Activated naive CD4-positive, alpha-beta T cell treated with anti-CD3 and anti-CD28 coated beads, Interleukin-2, amount 10 ng/mL, durations not matched to agents 7 days and 5 days (primary cell): ENCODE measurements around the gene KRT83.

Experiments used
- CTCF ChIA-PET: fragments of 350-600 bp; sonication (Branson Sonifier 250); formaldehyde crosslinking; loops from one replicate; lab custom pipeline; 2021; ENCODE audit warnings: antibody characterized with exemption; lab: Charles Lee
- DNase-seq: peaks from one replicate; pipeline ENCODE4 v3.0.0-alpha.2; 2020
- H3K27ac Mint-ChIP-seq: one replicate; pipeline ENCODE4 v1.8.0; 2021; ENCODE audit warnings: mild to moderate bottlenecking, moderate library complexity, mixed read lengths
- H3K27me3 Mint-ChIP-seq: one replicate; pipeline ENCODE4 v1.8.0; 2021; ENCODE audit warnings: mild to moderate bottlenecking, mixed read lengths
- H3K36me3 Mint-ChIP-seq: one replicate; pipeline ENCODE4 v1.8.0; 2021; ENCODE audit warnings: mixed read lengths
- H3K4me1 Mint-ChIP-seq: one replicate; pipeline ENCODE4 v1.8.0; 2021; ENCODE audit warnings: mixed read lengths
- H3K4me3 Mint-ChIP-seq: one replicate; pipeline ENCODE4 v1.8.0; 2021; ENCODE audit warnings: mild to moderate bottlenecking, moderate library complexity, mixed read lengths
- H3K9me3 Mint-ChIP-seq: one replicate; pipeline ENCODE4 v1.8.0; 2021; ENCODE audit warnings: mixed read lengths

The KRT83 gene

DNA sequence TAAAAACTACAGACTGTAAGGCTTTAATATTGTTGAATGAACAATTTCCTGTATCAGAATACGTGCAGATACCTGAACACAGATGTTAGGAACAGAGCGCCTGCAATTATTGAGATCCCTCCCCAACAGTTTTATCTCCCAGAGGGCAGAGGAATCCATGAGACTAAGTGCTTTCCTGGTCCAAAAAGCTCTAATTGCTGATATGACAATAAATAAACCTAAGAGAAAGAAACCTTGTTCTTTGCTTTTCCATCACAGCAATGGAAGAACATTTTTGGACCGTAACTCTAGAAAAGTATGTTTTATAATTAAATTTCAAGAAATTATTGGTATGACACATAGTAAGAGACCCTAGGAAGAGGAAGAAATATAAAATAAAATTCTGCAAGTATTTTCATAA lies 13.0 kb upstream of the KRT83 start:
- Mint-ChIP-seq H3K36me3 (no peaks in the 10 kb centered on the region), H3K9me3 (no peaks in the 10 kb centered on the region)
- CTCF ChIA-PET, result interaction anchor here (1.7 kb wide), 1 partner anchor 545 kb away, joined by 4 read pairs; no protein-coding TSS in a partner anchor

DNA sequence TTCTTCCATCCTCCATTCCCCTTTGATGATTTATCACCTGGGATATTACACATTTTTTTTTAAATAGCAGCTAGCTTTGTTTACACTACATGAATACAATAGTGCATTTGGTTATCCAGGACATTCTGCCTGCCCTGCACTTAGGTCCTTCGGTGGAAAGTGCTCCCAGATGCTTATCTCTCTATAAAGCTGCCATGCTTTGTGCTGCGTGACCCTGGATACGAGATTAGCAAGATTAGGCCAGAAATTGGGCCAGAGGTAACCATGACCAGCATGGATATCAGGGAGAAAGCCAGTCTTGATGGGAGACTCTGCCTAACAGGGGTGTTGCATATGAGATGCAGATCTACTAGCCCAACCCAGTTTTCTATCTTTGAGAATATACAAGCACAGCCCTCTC lies 12.1 kb upstream of the KRT83 start:
- H3K27ac Mint-ChIP-seq, result no peak overlapping the region
- H3K9me3 Mint-ChIP-seq, result no peaks in the 10 kb centered on the region
- CTCF ChIA-PET, result interaction anchor here (0.6 to 1.7 kb wide), 4 partner anchors 29 to 546 kb away, joined by 3 to 5 read pairs (median 4); no protein-coding TSS in a partner anchor
- no peak overlapping the region for H3K4me3 Mint-ChIP-seq
- H3K36me3 Mint-ChIP-seq, result no peaks in the 10 kb centered on the region
- DNase-seq, result peak; percentile 3
- H3K27me3 Mint-ChIP-seq, result peaks cover 17% of the 10 kb centered on the region
- H3K4me1 Mint-ChIP-seq, result peaks cover 3% of the 10 kb centered on the region

More for the DNA sequence above, 13.0 kb upstream of the KRT83 start:
- Mint-ChIP-seq H3K4me3 (no peak overlapping the region), H3K27me3 (peaks cover 22% of the 10 kb centered on the region), H3K27ac (no peak overlapping the region), H3K4me1 (peaks cover 3% of the 10 kb centered on the region)
- DNase-seq, result no peak

DNA sequence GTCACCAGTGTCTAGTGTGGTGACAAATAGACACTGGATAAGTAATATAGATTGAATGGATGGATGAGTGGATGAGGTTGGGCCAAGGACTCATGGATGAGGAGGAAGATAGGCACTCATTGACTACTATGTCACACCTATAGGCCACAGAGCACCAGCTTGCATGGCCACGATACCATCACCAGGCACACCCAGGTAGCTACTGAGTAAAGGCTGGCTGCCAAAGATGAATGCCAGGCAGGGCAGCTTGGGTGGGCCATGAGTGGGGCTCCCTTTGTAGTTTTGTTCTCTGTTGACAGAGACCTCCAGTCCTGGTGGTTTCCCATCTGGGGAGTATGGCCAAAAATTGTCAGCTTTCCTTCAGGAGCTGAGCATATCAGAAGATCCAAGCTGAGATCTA lies 11.2 kb upstream of the KRT83 start:
- no peak overlapping the region for H3K4me3 Mint-ChIP-seq
- no peak overlapping the region for H3K27ac Mint-ChIP-seq
- H3K27me3 Mint-ChIP-seq, result peaks cover 18% of the 10 kb centered on the region
- peak; percentile 14 for DNase-seq
- H3K4me1 Mint-ChIP-seq, result peaks cover 10% of the 10 kb centered on the region
- no peaks in the 10 kb centered on the region for H3K9me3 Mint-ChIP-seq
- no peaks in the 10 kb centered on the region for H3K36me3 Mint-ChIP-seq
- CTCF ChIA-PET, result interaction anchor here (1.0 to 1.4 kb wide), 2 partner anchors 54 to 176 kb away, joined by 4 to 5 read pairs; no protein-coding TSS in a partner anchor

DNA sequence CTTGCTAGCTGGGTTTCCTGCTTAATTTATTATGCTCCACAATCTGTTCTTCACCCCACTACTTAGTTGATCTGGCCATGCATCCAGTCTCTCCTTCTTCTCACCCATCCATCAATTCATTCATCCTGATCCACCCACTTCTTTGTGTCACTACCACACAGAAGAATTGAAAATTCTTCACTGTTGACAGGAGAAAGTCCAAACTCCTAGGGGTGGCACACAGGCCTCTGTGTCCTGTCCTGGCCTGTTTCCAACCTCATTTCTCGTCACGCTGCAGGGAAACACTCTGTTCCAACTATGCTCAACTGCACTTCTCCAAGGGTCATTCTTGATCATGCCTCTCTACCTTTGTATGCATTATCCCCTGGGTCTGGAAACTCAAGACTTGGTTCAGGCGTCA lies 10.6 kb upstream of the KRT83 start:
- Mint-ChIP-seq H3K36me3 (no peaks in the 10 kb centered on the region), H3K4me3 (no peak overlapping the region), H3K9me3 (no peaks in the 10 kb centered on the region), H3K27me3 (peaks cover 24% of the 10 kb centered on the region), H3K4me1 (peaks cover 12% of the 10 kb centered on the region), H3K27ac (no peak overlapping the region)
- peak; percentile 5 for DNase-seq
- CTCF ChIA-PET, result interaction anchor here (1.4 kb wide), 1 partner anchor 53 kb away, joined by 5 read pairs; no protein-coding TSS in a partner anchor

DNA sequence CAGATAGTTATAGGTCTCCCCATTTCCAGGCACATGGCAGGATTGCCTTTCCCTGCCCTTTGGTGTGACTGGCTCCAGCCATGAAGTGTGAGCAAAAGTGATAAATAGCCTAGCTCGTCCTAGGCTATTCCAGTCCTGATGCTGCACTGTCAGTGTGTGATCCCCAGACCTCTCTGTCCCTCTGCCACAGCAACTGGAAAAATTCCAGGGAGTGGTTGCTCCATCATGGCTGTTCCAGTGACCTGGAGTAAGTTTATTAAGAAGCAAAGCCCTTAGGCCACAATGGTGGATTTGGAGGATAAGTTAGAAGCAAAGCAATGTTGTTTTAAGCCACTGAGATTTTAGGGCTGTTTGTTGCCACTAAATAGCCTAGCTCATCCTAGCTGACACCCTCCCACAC lies 9.8 kb upstream of the KRT83 start:
- H3K27me3 Mint-ChIP-seq, result peaks cover 24% of the 10 kb centered on the region
- H3K4me1 Mint-ChIP-seq, result peaks cover 9% of the 10 kb centered on the region
- DNase-seq, result no peak
- CTCF ChIA-PET, result interaction anchor here (1.1 kb wide), 1 partner anchor 13 kb away, joined by 3 read pairs; no protein-coding TSS in a partner anchor
- no peak overlapping the region for H3K27ac Mint-ChIP-seq
- no peaks in the 10 kb centered on the region for H3K36me3 Mint-ChIP-seq
- no peak overlapping the region for H3K4me3 Mint-ChIP-seq
- H3K9me3 Mint-ChIP-seq, result no peaks in the 10 kb centered on the region

DNA sequence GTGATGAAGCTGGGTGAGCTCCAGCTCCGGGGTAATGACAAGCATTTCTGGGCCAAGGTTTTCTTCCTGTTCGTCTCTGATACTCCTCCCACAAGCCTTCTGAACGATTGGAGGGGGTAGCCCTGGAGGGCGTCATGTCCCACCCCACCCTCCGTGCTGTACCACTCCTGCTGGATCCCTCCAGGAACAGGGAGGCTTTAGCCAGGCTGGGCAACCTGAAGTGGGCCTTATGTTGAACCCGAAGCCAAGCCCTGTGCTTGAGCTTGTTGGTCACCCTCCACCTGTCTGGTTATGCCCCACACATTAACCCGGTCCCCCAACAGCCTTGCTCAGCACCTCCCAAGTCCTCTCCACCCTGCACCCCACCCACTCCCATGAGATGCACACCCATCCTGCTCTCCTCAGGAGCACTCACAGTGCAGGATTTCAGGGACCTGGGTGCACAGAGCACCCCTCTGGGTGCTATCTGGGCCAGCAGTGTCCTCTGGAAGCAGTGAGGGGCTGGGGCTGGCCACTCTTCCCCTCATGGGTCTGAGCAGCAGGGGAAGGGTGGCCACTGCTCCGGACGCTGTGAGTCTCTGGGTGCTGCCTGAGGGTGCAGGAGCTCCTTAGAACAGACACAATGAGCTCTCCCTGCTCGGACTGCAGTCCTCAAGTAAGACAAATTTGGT lies 6.8 kb upstream of the KRT83 start:
- Mint-ChIP-seq H3K4me3 (no peak overlapping the region), H3K36me3 (no peaks in the 10 kb centered on the region), H3K4me1 (peaks cover 9% of the 10 kb centered on the region), H3K9me3 (no peaks in the 10 kb centered on the region), H3K27ac (no peak overlapping the region), H3K27me3 (peaks cover 44% of the 10 kb centered on the region)
- CTCF ChIA-PET, result interaction anchor here (0.7 to 4.8 kb wide), 20 partner anchors 8 to 303 kb away, joined by 3 to 34 read pairs (median 4); no protein-coding TSS in a partner anchor
- no peak for DNase-seq

DNA sequence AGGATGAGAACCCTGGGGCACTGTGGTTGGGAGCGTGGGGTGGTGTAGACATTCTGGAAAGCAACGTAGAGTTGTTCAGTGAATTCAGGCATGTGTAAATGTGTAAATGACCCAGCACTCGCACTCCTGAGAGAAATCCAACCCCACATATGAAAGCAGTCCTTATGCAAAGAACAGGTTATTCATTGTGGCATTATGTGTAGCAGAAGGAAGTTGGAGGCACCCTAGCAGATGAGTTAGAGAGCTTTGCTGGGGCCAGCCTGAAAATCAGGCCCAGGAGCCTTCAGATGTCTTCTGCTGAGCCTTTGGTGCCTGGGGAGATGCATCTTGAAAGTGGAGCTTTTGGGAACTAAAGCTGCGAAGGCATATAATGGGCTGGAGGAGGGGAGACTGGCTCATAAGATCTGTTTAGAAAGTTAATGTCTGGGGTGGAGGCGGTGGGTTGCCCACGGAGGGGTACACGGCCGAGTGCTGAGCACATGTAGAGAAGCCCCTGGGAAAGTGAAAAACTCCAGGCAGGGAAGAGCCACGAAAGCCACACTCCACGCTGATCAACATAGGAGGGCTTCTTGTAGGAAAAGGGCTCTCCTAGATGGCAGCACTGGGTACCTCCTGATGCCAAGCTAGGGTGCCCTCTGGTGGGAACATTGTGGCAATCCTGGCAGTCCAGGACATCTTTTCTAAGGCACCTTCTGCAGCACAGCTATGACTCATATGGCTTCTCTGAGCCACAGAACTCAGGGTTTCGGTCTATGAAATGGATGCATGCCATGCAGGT lies 6.0 kb upstream of the KRT83 start:
- Mint-ChIP-seq H3K36me3 (no peaks in the 10 kb centered on the region), H3K27ac (no peak overlapping the region), H3K4me3 (no peak overlapping the region), H3K27me3 (peaks cover 51% of the 10 kb centered on the region), H3K9me3 (no peaks in the 10 kb centered on the region), H3K4me1 (peaks cover 9% of the 10 kb centered on the region)
- DNase-seq, result peak; percentile 88
- CTCF ChIA-PET, result interaction anchor here (0.7 to 4.8 kb wide), 18 partner anchors 8 to 302 kb away, joined by 3 to 34 read pairs (median 6); no protein-coding TSS in a partner anchor

DNA sequence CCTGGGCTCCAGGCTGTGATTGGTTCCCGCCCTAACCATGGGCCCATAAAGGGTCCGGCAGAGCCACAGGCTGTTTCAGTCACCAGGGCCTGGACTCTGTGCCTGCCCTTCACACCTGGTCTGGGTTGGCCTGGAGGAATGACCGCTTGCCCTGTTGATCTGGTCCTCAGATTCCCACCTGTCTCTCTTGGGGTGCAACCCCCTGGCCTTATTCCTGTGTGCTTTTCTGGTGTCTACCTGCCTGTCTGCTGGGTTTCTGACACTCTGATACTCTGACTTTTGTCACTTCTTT lies 2.9 kb upstream of the KRT83 start:
- no peaks in the 10 kb centered on the region for H3K9me3 Mint-ChIP-seq
- no peaks in the 10 kb centered on the region for H3K36me3 Mint-ChIP-seq
- H3K27ac Mint-ChIP-seq, result no peak overlapping the region
- DNase-seq, result peak; percentile 17
- peaks cover 9% of the 10 kb centered on the region for H3K4me1 Mint-ChIP-seq
- H3K27me3 Mint-ChIP-seq, result peaks cover 67% of the 10 kb centered on the region
- CTCF ChIA-PET, result interaction anchor here (1.0 to 4.3 kb wide), 2 partner anchors 45 to 102 kb away, joined by 3 to 22 read pairs; no protein-coding TSS in a partner anchor
- H3K4me3 Mint-ChIP-seq, result no peak overlapping the region

DNA sequence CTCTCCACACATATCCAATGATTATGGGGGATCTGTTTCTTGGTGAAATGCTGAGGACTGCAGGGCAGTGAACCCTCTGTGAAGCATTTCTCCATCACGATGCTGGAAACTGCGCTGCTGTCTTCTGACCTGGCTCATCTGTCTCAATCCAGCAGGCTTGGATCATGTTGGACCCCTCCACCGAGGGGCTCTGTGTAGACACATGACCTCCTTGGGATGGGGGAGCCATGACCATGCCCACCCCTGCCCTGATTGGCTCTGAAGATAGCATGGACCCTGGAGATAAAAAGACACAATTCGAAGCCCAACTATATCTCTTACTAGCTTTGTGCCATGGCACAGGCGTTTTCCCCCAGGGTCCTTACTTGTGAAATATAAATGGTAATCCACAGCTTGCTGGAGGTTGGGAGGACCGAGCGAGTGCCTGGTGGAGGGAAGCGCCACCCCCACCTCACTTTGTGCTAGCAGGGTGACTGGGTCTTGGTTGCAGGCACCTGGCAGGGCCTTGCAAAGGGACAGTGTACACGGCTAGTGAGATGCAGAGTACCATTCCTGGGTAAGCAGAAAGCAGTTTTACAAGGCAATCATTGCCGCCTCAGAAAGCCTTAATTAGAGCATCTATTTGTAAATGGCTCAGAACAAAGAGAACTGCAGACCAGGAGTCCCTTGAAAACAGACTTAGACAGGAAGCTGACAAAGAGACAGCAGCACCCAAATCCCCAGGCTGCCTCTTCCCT lies 2.4 kb upstream of the KRT83 start:
- Mint-ChIP-seq H3K4me3 (no peak overlapping the region), H3K9me3 (no peaks in the 10 kb centered on the region), H3K27ac (no peak overlapping the region), H3K4me1 (peaks cover 9% of the 10 kb centered on the region), H3K27me3 (peaks cover 72% of the 10 kb centered on the region), H3K36me3 (no peaks in the 10 kb centered on the region)
- DNase-seq, result peak; percentile 15
- CTCF ChIA-PET, result interaction anchor here (4.3 kb wide), 1 partner anchor 102 kb away, joined by 22 read pairs; no protein-coding TSS in a partner anchor

DNA sequence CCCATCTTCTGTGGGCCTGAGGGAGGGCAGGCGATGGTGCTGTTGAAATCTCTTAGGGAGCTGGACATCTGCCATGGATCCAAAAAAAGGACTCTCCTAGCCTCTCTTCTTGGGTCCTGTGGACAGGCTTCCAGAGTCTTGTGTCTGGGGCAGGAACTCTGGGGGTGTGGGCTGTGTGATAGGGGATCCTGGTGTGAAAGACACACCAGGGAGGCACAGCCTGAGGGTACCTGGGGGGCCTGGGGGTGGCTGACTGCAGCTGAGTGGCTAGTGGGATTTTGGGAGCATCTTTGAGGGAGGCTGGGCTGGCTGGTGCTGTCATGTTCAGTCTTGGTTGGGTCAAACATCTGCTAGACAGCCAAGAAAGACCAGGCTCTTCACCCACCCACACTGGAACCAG lies 1.8 kb upstream of the KRT83 start:
- H3K4me1 Mint-ChIP-seq, result peaks cover 9% of the 10 kb centered on the region
- DNase-seq, result peak; percentile 9
- no peaks in the 10 kb centered on the region for H3K36me3 Mint-ChIP-seq
- CTCF ChIA-PET, result no interaction called here
- H3K9me3 Mint-ChIP-seq, result no peaks in the 10 kb centered on the region
- no peak overlapping the region for H3K27ac Mint-ChIP-seq
- H3K4me3 Mint-ChIP-seq, result no peak overlapping the region
- peaks cover 78% of the 10 kb centered on the region for H3K27me3 Mint-ChIP-seq

DNA sequence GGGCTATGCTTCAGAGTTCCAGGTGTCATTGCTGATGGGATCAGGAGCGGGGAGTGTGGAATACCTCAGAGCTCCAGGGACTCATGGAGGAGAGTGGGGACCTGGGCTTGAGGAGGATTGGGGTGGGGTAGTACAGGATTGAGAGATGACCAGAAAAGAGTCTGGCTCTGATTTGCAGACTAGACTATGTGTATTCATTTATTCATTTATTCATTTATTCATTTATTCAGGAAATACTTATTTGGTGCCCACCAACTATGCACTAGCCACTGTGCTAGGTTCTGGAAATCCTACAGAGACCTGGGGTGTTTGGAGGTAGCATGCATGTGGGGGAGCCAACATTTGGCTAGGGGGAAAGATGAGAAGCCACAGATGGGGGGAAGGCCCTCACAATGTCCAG lies 871 bp upstream of the KRT83 start:
- Mint-ChIP-seq H3K4me3 (no peak overlapping the region), H3K27me3 (peaks cover 80% of the 10 kb centered on the region)
- CTCF ChIA-PET, result interaction anchor here (1.2 kb wide), 1 partner anchor 558 kb away, joined by 4 read pairs; no protein-coding TSS in a partner anchor

DNA sequence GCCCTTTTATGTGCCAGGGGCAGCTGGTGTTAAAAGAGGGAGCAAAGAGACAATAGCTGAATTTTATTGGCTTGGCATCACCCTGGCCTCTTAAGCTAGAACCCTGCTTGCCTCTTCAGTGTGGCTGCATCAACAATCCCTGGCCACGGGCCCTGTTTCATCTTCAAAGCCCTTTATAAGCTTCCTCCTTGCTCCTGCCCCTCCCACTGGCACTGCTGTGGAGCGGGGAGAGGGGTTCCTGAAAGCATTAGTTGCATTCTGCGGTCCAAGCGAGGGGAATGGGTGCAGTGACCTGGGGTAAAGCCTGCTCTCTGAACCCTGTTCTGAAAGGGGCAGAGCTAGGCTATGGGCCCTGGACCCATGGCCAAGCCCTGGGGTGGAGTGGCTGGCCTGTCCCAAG lies 220 bp upstream of the KRT83 start:
- CTCF ChIA-PET, result interaction anchor here (1.2 kb wide), 1 partner anchor 558 kb away, joined by 4 read pairs; no protein-coding TSS in a partner anchor
- Mint-ChIP-seq H3K4me3 (no peak overlapping the region), H3K9me3 (no peaks in the 10 kb centered on the region), H3K4me1 (no peaks in the 10 kb centered on the region), H3K27ac (no peak overlapping the region), H3K27me3 (peaks cover 79% of the 10 kb centered on the region), H3K36me3 (no peaks in the 10 kb centered on the region)
- no peak for DNase-seq

More for the DNA sequence above, 871 bp upstream of the KRT83 start:
- Mint-ChIP-seq H3K9me3 (no peaks in the 10 kb centered on the region), H3K4me1 (no peaks in the 10 kb centered on the region), H3K27ac (no peak overlapping the region), H3K36me3 (no peaks in the 10 kb centered on the region)
- DNase-seq, result peak; percentile 7

DNA sequence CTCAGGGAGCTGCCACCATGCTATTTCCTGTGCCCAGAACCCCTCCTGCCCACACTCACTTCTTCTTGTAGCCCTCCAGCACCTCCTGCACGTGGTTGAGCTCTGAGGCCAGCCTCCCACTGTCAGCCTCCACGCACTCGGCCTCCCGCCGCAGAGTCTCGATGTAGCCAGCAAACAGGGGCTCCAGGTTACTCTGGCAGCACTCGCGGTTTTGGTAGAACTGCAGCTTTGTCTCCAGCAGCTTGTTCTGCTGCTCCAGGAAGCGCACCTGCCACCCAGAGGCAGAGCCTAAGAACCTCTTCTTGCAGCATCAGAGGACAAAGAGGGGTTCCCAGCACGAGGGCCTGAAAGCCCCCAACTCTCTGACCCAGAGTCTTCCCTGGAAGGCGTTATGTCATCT lies 2.1 kb downstream of the KRT83 start:
- CTCF ChIA-PET, result interaction anchor here (0.7 to 1.6 kb wide), 12 partner anchors 8 to 164 kb away, joined by 3 to 6 read pairs (median 3); no protein-coding TSS in a partner anchor
- peaks cover 77% of the 10 kb centered on the region for H3K27me3 Mint-ChIP-seq
- H3K36me3 Mint-ChIP-seq, result no peaks in the 10 kb centered on the region
- no peak overlapping the region for H3K27ac Mint-ChIP-seq
- H3K4me1 Mint-ChIP-seq, result no peaks in the 10 kb centered on the region
- H3K9me3 Mint-ChIP-seq, result no peaks in the 10 kb centered on the region
- H3K4me3 Mint-ChIP-seq, result no peak overlapping the region
- DNase-seq, result peak; percentile 35
